ENCODE results near the gene FHOD3. TPM values are rescaled to one million over a fixed set of nuclear protein-coding genes. Genes with fewer than 3 reads are reported as not detected.

The FHOD3 gene
- total RNA-seq, 1 experiment from 2014 or later, result 18.1 TPM

DNA sequence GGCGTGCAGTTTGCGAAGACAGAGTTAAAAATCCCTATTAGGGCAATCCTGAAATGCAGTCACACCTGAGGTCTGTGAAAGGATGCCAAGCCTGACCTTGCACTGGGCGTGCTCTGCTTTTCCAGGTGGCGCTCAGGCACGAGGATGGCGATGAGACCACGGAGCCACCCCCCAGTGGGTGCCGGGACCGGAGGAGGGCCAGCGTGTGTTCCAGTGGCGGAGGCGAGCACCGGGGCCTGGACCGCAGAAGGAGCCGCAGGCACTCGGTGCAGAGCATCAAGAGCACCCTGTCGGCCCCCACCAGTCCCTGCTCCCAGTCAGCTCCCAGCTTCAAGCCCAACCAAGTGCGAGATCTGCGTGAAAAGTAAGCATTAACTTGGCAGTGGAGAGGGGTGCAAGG, 327.9 kb downstream of the FHOD3 start:
- Histone ChIP-seq H3K27me3 (ENCODE audit: low read length) (no peaks in the 10 kb centered on the region), H3K27ac (ENCODE audit: low read length) (no peak overlapping the region), H3K79me2 (ENCODE audit: low read length) (no peaks in the 10 kb centered on the region), H3K9me3 (ENCODE audit: low read length) (no peaks in the 10 kb centered on the region), H2AFZ (ENCODE audit: low read length) (no peak overlapping the region), H3K4me2 (ENCODE audit: low read length) (no peak overlapping the region), H4K20me1 (ENCODE audit: low read length) (no peaks in the 10 kb centered on the region), H3K4me3 (ENCODE audit: low read length) (no peak overlapping the region), H3K9me2 (replicated peaks; ENCODE audit: low read length) (no peaks in the 10 kb centered on the region), H3K9ac (ENCODE audit: low read length) (no peak overlapping the region), H3K36me3 (ENCODE audit: low read depth, low read length) (no peaks in the 10 kb centered on the region), H3K4me1 (ENCODE audit: insufficient read depth, low read length) (no peaks in the 10 kb centered on the region), H3F3A (ENCODE audit: low read length, unreplicated experiment) (no peaks in the 10 kb centered on the region)
- BruUV-seq (replicated peaks), result no TSS peak
- ATAC-seq (no peak), DNase-seq (no peak)
- TF ChIP-seq EZH2 (IDR thresholded peaks at IDR 0.05; ENCODE audit: low read length, unreplicated experiment) (no peak), EZH2phosphoT487 (IDR thresholded peaks at IDR 0.05; ENCODE audit: borderline replicate concordance, low read length) (no peak), CTCF (conservative IDR thresholded peaks at IDR 0.05; ENCODE audit: low read depth, low read length) (no peak)
- intact Hi-C loops (cut with micrococcal nuclease), result no loop called here
- POLR2A ChIA-PET (ENCODE audit: unreplicated experiment), result no interaction called here
- CTCF ChIA-PET, result no interaction called here

- POLR2A ChIA-PET (ENCODE audit: unreplicated experiment), result interaction anchor here (0.5 kb wide), 1 partner anchor 565 kb away, joined by 16 read pairs; no protein-coding TSS in a partner anchor
- no peaks in the 10 kb centered on the region for H3K27me3 ChIP-seq (ENCODE audit: low read length)
Measured at GRCh38 chr18:36627637-36628036, 330.1 kb downstream of the FHOD3 start.

More at GRCh38 chr18:36627637-36628036, 330.1 kb downstream of the FHOD3 start:
- no peaks in the 10 kb centered on the region for H4K20me1 ChIP-seq (ENCODE audit: low read length)
- DNase-seq (no peak), ATAC-seq (no peak)
- intact Hi-C loops (cut with micrococcal nuclease), result no loop called here
- H3F3A ChIP-seq (ENCODE audit: low read length, unreplicated experiment), result no peaks in the 10 kb centered on the region
- TF ChIP-seq EZH2 (IDR thresholded peaks at IDR 0.05; ENCODE audit: low read length, unreplicated experiment) (no peak), CTCF (conservative IDR thresholded peaks at IDR 0.05; ENCODE audit: low read depth, low read length) (no peak), EZH2phosphoT487 (IDR thresholded peaks at IDR 0.05; ENCODE audit: borderline replicate concordance, low read length) (no peak)
- H3K4me1 ChIP-seq (ENCODE audit: insufficient read depth, low read length), result no peaks in the 10 kb centered on the region
- H2AFZ ChIP-seq (ENCODE audit: low read length), result no peak overlapping the region
- H3K27ac ChIP-seq (ENCODE audit: low read length), result no peak overlapping the region
- no peaks in the 10 kb centered on the region for H3K36me3 ChIP-seq (ENCODE audit: low read depth, low read length)
- no peaks in the 10 kb centered on the region for H3K9me3 ChIP-seq (ENCODE audit: low read length)
- H3K9ac ChIP-seq (ENCODE audit: low read length), result no peak overlapping the region
- no peak overlapping the region for H3K4me3 ChIP-seq (ENCODE audit: low read length)
- CTCF ChIA-PET, result no interaction called here
- no TSS peak for BruUV-seq (replicated peaks)
- no peaks in the 10 kb centered on the region for H3K9me2 ChIP-seq (replicated peaks; ENCODE audit: low read length)
- H3K4me2 ChIP-seq (ENCODE audit: low read length), result no peak overlapping the region
- no peaks in the 10 kb centered on the region for H3K79me2 ChIP-seq (ENCODE audit: low read length)
